B cell (primary cell): Measurements from ENCODE around the gene TMEM132E. TPM values are rescaled to one million over a fixed set of nuclear protein-coding genes. Genes with fewer than 3 reads are reported as not detected.

Source experiments
- ATAC-seq: fragments of 200-7000 bp; cut with Tn5 transposase; one replicate; pipeline ENCODE4 v1.10.0; 2021; ENCODE audit warnings: low read depth, mild to moderate bottlenecking, moderate number of reproducible peaks, moderate library complexity
- CTCF ChIA-PET: fragments of 350-600 bp; sonication (Branson Sonifier 250); formaldehyde crosslinking; loops from one replicate; lab custom pipeline; 2021; ENCODE audit warnings: antibody characterized with exemption, inconsistent platforms; lab: Charles Lee
- POLR2A ChIA-PET: fragments of 350-600 bp; sonication (Branson Sonifier 250); formaldehyde crosslinking; loops from one replicate; lab custom pipeline; 2021; ENCODE audit warnings: antibody characterized with exemption; lab: Charles Lee
- DNase-seq: peaks from one replicate; pipeline ENCODE4 v3.0.0; 2013
- H2AFZ ChIP-seq: 2 replicates; pipeline ENCODE4 v1.6.1; 2012; ENCODE audit warnings: mild to moderate bottlenecking, low read depth, low read length; ENCODE audit not compliant: insufficient read depth, poor library complexity, severe bottlenecking
- H3K27ac ChIP-seq, 2 donors: 1 replicate in 1 of 2; 2 replicates in 1 of 2; pipeline ENCODE4 v1.5.1; 2012 to 2013; ENCODE audit warnings: low read length in 2 of 2, mild to moderate bottlenecking in 2 of 2, moderate library complexity in 1 of 2
- H3K27me3 ChIP-seq, 4 experiments: fragments of 200-600 bp in 1 of 4; sonication (generic) in 1 of 4; replicated peaks in 1 of 4; 1 replicate in 2 of 4; 2 replicates in 2 of 4; pipeline versions ENCODE4 v1.6.1 to v1.7.0; 2013 to 2016; ENCODE audit warnings: low read length in 3 of 4, mild to moderate bottlenecking in 2 of 4, mixed read lengths in 1 of 4, moderate library complexity in 1 of 4; ENCODE audit not compliant: insufficient read depth in 4 of 4, control insufficient read depth in 3 of 4; ENCODE audit errors: control extremely low read depth in 1 of 4
- H3K36me3 ChIP-seq, 2 experiments: replicated peaks in 1 of 2; 1 replicate in 1 of 2; 2 replicates in 1 of 2; pipeline versions ENCODE4 v1.6.1 to v1.7.1; 2013; ENCODE audit warnings: low read length in 1 of 2; ENCODE audit not compliant: insufficient read depth in 2 of 2, control insufficient read depth in 1 of 2; ENCODE audit errors: control extremely low read depth in 1 of 2, extremely low read depth in 1 of 2
- H3K4me1 ChIP-seq, 2 donors: fragments of 200-600 bp in 1 of 2; sonication (generic) in 1 of 2; 1 replicate in 1 of 2; 2 replicates in 1 of 2; pipeline versions ENCODE4 v1.5.1 to v1.6.1; 2013 to 2017; ENCODE audit warnings: low read length in 2 of 2; ENCODE audit not compliant: control insufficient read depth in 2 of 2, insufficient read depth in 2 of 2
- H3K4me2 ChIP-seq: replicated peaks from 2 replicates; pipeline ENCODE3; 2012; ENCODE audit warnings: mild to moderate bottlenecking, low read depth, low read length; ENCODE audit not compliant: poor library complexity, severe bottlenecking
- H3K4me3 ChIP-seq, 5 experiments: fragments of 200-600 bp in 1 of 5; sonication (generic) in 1 of 5; 1 replicate in 3 of 5; 2 replicates in 2 of 5; pipeline versions ENCODE4 v1.5.1 to v1.7.0; 2011 to 2016; ENCODE audit warnings: low read length in 4 of 5, mild to moderate bottlenecking in 4 of 5, low read depth in 2 of 5, control low read depth in 1 of 5, moderate library complexity in 1 of 5; ENCODE audit not compliant: insufficient read depth in 1 of 5; ENCODE audit errors: control extremely low read depth in 1 of 5, extremely low read depth in 1 of 5
- H3K79me2 ChIP-seq: fragments of 200-600 bp; sonication (generic); one replicate; pipeline ENCODE4 v1.6.0; 2016; ENCODE audit warnings: low read length; ENCODE audit not compliant: control insufficient read depth, insufficient read depth
- H3K9ac ChIP-seq: fragments of 200-600 bp; sonication (generic); 2 replicates; pipeline ENCODE4 v1.6.1; 2017; ENCODE audit warnings: mild to moderate bottlenecking, low read length, moderate library complexity
- H3K9me3 ChIP-seq, 3 donors: one replicate each; pipeline versions ENCODE4 v1.6.1 to v1.7.1; 2013; ENCODE audit warnings: low read length in 2 of 3; ENCODE audit not compliant: control insufficient read depth in 2 of 3, insufficient read depth in 1 of 3; ENCODE audit errors: control extremely low read depth in 1 of 3
- H4K20me1 ChIP-seq: 2 replicates; pipeline ENCODE4 v1.6.0; 2012; ENCODE audit warnings: mild to moderate bottlenecking, low read length; ENCODE audit not compliant: insufficient read depth, control insufficient read depth, poor library complexity, severe bottlenecking
- H3K27ac Mint-ChIP-seq: one replicate; pipeline ENCODE4 v1.8.0; 2021; ENCODE audit warnings: mixed read lengths
- H3K27me3 Mint-ChIP-seq: one replicate; pipeline ENCODE4 v1.8.0; 2021; ENCODE audit warnings: mixed read lengths
- H3K4me1 Mint-ChIP-seq: one replicate; pipeline ENCODE4 v1.8.0; 2021; ENCODE audit warnings: mixed read lengths
- H3K4me3 Mint-ChIP-seq: one replicate; pipeline ENCODE4 v1.8.0; 2021; ENCODE audit warnings: mixed read lengths
- H3K9me3 Mint-ChIP-seq: one replicate; pipeline ENCODE4 v1.8.0; 2022; ENCODE audit warnings: mixed read lengths; ENCODE audit not compliant: insufficient read depth
- CTCF ChIP-seq: fragments of 200-600 bp; IDR thresholded peaks from one replicate; pipeline ENCODE4 v1.8.0; 2022; ENCODE audit warnings: antibody characterized with exemption, mild to moderate bottlenecking
- EZH2 ChIP-seq: IDR thresholded peaks from 2 replicates; pipeline ENCODE4 v1.6.1; 2012; ENCODE audit warnings: borderline replicate concordance, low read depth, mild to moderate bottlenecking, moderate library complexity, low read length; ENCODE audit not compliant: insufficient read depth, poor library complexity, severe bottlenecking
- WGBS: methylation state at CpG from one replicate; pipeline ENCODE4 v1.1.5; 2013; ENCODE audit warnings: missing lambda C conversion rate; ENCODE audit not compliant: insufficient coverage; 5-methylcytosine and 5-hydroxymethylcytosine counted together
- intact Hi-C: fragments of 100-400 bp; cut with micrococcal nuclease; formaldehyde crosslinking; loops from one replicate; pipeline ENCODE4 v1.10.0; 2022
- polyA plus RNA-seq: library from polyadenylated mRNA; depleted of rRNA; stranded (reverse); fragments of >200 nt; gene quantifications from 2 replicates; pipeline ENCODE4 v1.2.3, GENCODE V29; 2012
- total RNA-seq, 2 donors: library from RNA; stranded (reverse); fragments of 120-200 nt in 1 of 2; gene quantifications; 1 replicate in 1 of 2; 2 replicates in 1 of 2; pipeline versions ENCODE4 v1.2.3 to v1.2.4, GENCODE V29; 2013 to 2022

The TMEM132E gene
- total and polyA plus RNA-seq, 2 donors (not counting 1 experiment from before 2014, with no cell fraction given): not detected

- H3K27ac ChIP-seq: no peak overlapping the region
- H3K4me3 Mint-ChIP-seq: no peak overlapping the region
- no peaks in the 10 kb centered on the region for H3K79me2 ChIP-seq
- WGBS: 69% methylated on average over 2 of the region's 4 CpGs
- no peak overlapping the region for H3K4me2 ChIP-seq
- H3K4me1 ChIP-seq: no peaks in the 10 kb centered on the region
- DNase-seq: no peak
- ChIA-PET CTCF (no interaction called here), POLR2A (no interaction called here)
- no peak for TF ChIP-seq CTCF
- no peak for TF ChIP-seq EZH2
- H4K20me1 ChIP-seq: no peaks in the 10 kb centered on the region
- intact Hi-C loops: no loop called here
- no peak overlapping the region for H2AFZ ChIP-seq
- H3K9me3 Mint-ChIP-seq: no peaks in the 10 kb centered on the region
- no peaks in the 10 kb centered on the region for H3K36me3 ChIP-seq
- H3K9ac ChIP-seq: no peak overlapping the region
- H3K27me3 ChIP-seq: peaks cover 0 to 18% (median 0%) of the 10 kb centered on the region in 4 experiments
- H3K9me3 ChIP-seq: no peaks in the 10 kb centered on the region
- H3K4me1 Mint-ChIP-seq: no peaks in the 10 kb centered on the region
- peaks cover 57% of the 10 kb centered on the region for H3K27me3 Mint-ChIP-seq
- H3K27ac Mint-ChIP-seq: no peak overlapping the region
- ATAC-seq: no peak
- H3K4me3 ChIP-seq: no peak overlapping the region
Observed at GRCh38 chr17:34607917-34608316, 28.5 kb downstream of the TMEM132E start.

GRCh38 chr17:34609210-34609609 is 29.8 kb downstream of the TMEM132E start:
- H3K79me2 ChIP-seq: no peaks in the 10 kb centered on the region
- ATAC-seq (no peak), DNase-seq (no peak)
- no peak overlapping the region for H3K27ac Mint-ChIP-seq
- no peak overlapping the region for H3K4me2 ChIP-seq
- H3K27ac ChIP-seq: no peak overlapping the region
- H3K9me3 ChIP-seq: no peaks in the 10 kb centered on the region
- no peak overlapping the region for H3K4me3 Mint-ChIP-seq
- H3K4me1 Mint-ChIP-seq: no peaks in the 10 kb centered on the region
- TF ChIP-seq EZH2 (no peak), CTCF (no peak)
- H4K20me1 ChIP-seq: no peaks in the 10 kb centered on the region
- ChIA-PET CTCF (no interaction called here), POLR2A (no interaction called here)
- H3K27me3 ChIP-seq: peaks cover 0 to 20% (median 0%) of the 10 kb centered on the region in 4 experiments
- no peaks in the 10 kb centered on the region for H3K9me3 Mint-ChIP-seq
- no peak overlapping the region for H3K4me3 ChIP-seq
- peaks cover 52% of the 10 kb centered on the region for H3K27me3 Mint-ChIP-seq
- WGBS: 49% methylated on average over 3 of the region's 5 CpGs
- H3K4me1 ChIP-seq: no peaks in the 10 kb centered on the region
- intact Hi-C loops: no loop called here
- no peaks in the 10 kb centered on the region for H3K36me3 ChIP-seq
- H2AFZ ChIP-seq: no peak overlapping the region
- H3K9ac ChIP-seq: no peak overlapping the region
